A549 (cell line): Measurements from ENCODE around the gene FSTL5. TPM values are rescaled to one million over a fixed set of nuclear protein-coding genes. Genes with fewer than 3 reads are reported as not detected.

Experiments
- ATAC-seq, 2 experiments: fragments of 200-7000 bp in 1 of 2; fragments of >200 bp in 1 of 2; cut with Nextera tagmentation in 1 of 2; cut with Tn5 transposase in 1 of 2; 3 replicates each; pipeline versions ENCODE4 v1.8.0 to v1.9.1; 2018 to 2020; ENCODE audit warnings: mild to moderate bottlenecking in 1 of 2, moderate library complexity in 1 of 2
- CTCF ChIA-PET: fragments of 300-600 bp; sonication (Branson Sonifier 250); formaldehyde crosslinking; extraction: SDS; loops from one replicate; lab custom pipeline; 2021; ENCODE audit warnings: antibody characterized with exemption, inconsistent platforms; lab: Yijun Ruan, JAX
- POLR2A ChIA-PET: fragments of 350-600 bp; formaldehyde crosslinking; extraction: SDS; loops from one replicate; lab custom pipeline; 2021; ENCODE audit warnings: antibody characterized with exemption, inconsistent platforms; lab: Yijun Ruan, JAX
- DNase-seq, 2 experiments: peaks; one replicate each; pipeline versions ENCODE4 v3.0.0 to v3.0.0-alpha.2; 2011 to 2016; ENCODE audit warnings: low read depth in 1 of 2, low spot score in 1 of 2
- FAIRE-seq: peaks from 2 replicates; lab custom pipeline; 2011; peaks lifted over from hg19 to GRCh38; lab: Jason Lieb, UNC
- H3K27ac ChIP-seq, 2 experiments: fragments of >200 bp; sonication (Bioruptor Twin); formaldehyde crosslinking; 3 replicates each; pipeline ENCODE4 v1.5.1; 2016 to 2017
- H3K4me1 ChIP-seq: fragments of >200 bp; sonication (Bioruptor Twin); formaldehyde crosslinking; 3 replicates; pipeline ENCODE4 v1.6.1; 2016
- H3K4me2 ChIP-seq: fragments of >200 bp; sonication (Bioruptor Twin); formaldehyde crosslinking; 3 replicates; pipeline ENCODE4 v1.6.1; 2016
- H3K4me3 ChIP-seq: fragments of >200 bp; sonication (Bioruptor Twin); formaldehyde crosslinking; 3 replicates; pipeline ENCODE4 v1.5.1; 2016
- H3K9me3 ChIP-seq: fragments of >200 bp; sonication (Bioruptor Twin); formaldehyde crosslinking; 3 replicates; pipeline ENCODE4 v1.6.1; 2016
- CBX8 ChIP-seq: fragments of 200-600 bp; sonication (generic); IDR thresholded peaks from 2 replicates; pipeline ENCODE4 v1.6.1; 2016
- CEBPB ChIP-seq, 2 experiments: fragments of >200 bp in 1 of 2; sonication (Bioruptor Twin) in 1 of 2; formaldehyde crosslinking in 1 of 2; IDR thresholded peaks; 2 replicates each; pipeline ENCODE4 v1.6.1; 2012 to 2016
- CHD4 ChIP-seq: fragments of 200-600 bp; sonication (generic); IDR thresholded peaks from 2 replicates; pipeline ENCODE4 v1.6.1; 2016; ENCODE audit warnings: antibody characterized with exemption, mild to moderate bottlenecking, borderline replicate concordance
- EHF ChIP-seq: fragments of 250-450 bp; sonication (Bioruptor Pico); IDR thresholded peaks from 2 replicates; pipeline ENCODE4 v1.5.0; 2020; ENCODE audit warnings: mild to moderate bottlenecking
- EHMT2 ChIP-seq: fragments of 200-600 bp; sonication (generic); IDR thresholded peaks from 2 replicates; pipeline ENCODE4 v1.6.1; 2016; ENCODE audit warnings: antibody characterized with exemption, low read depth, mild to moderate bottlenecking, moderate library complexity
- EP300 ChIP-seq, 2 experiments: fragments of >200 bp; sonication (Bioruptor Twin); formaldehyde crosslinking; IDR thresholded peaks; 2 replicates in 1 of 2; 3 replicates in 1 of 2; pipeline ENCODE4 v1.6.1; 2016 to 2017
- ESRRA ChIP-seq: fragments of 150-350 bp; IDR thresholded peaks from 2 replicates; pipeline ENCODE4 v1.6.1; 2014; ENCODE audit warnings: mild to moderate bottlenecking, low read length, borderline replicate concordance
- FOXS1 ChIP-seq: fragments of 250-450 bp; sonication (Bioruptor Pico); IDR thresholded peaks from 2 replicates; pipeline ENCODE4 v1.5.0; 2020; ENCODE audit warnings: mild to moderate bottlenecking, moderate library complexity
- GATA3 ChIP-seq: IDR thresholded peaks from 2 replicates; pipeline ENCODE4 v1.6.1; 2012; ENCODE audit warnings: borderline replicate concordance
- JUN ChIP-seq, 2 experiments: fragments of >200 bp; sonication (Bioruptor Twin); formaldehyde crosslinking; IDR thresholded peaks; 2 replicates in 1 of 2; 3 replicates in 1 of 2; pipeline ENCODE4 v1.6.1; 2016 to 2017
- JUNB ChIP-seq: fragments of >200 bp; sonication (Bioruptor Twin); formaldehyde crosslinking; IDR thresholded peaks from 2 replicates; pipeline ENCODE4 v1.6.1; 2016
- MAFK ChIP-seq: fragments of 450-650 bp; IDR thresholded peaks from 2 replicates; pipeline ENCODE4 v1.6.1; 2014; ENCODE audit not compliant: partially characterized antibody
- MAZ ChIP-seq: fragments of 150-350 bp; IDR thresholded peaks from 2 replicates; pipeline ENCODE4 v1.6.1; 2014; ENCODE audit warnings: antibody characterized with exemption, low read depth, low read length, borderline replicate concordance
- MYC ChIP-seq: IDR thresholded peaks from 2 replicates; pipeline ENCODE4 v1.6.1; 2012; ENCODE audit warnings: mild to moderate bottlenecking, inconsistent platforms, low read length, improper control_type of control experiment, borderline replicate concordance
- NFE2L2 ChIP-seq: fragments of 150-350 bp; conservative IDR thresholded peaks from 2 replicates; pipeline ENCODE4 v1.6.1; 2014; ENCODE audit warnings: low read length
- NPAS2 ChIP-seq: fragments of 250-450 bp; sonication (Bioruptor Pico); IDR thresholded peaks from 2 replicates; pipeline ENCODE4 v1.8.0; 2022; ENCODE audit warnings: mild to moderate bottlenecking, moderate library complexity, borderline replicate concordance
- NR3C1 ChIP-seq: fragments of >200 bp; sonication (Bioruptor Twin); formaldehyde crosslinking; IDR thresholded peaks from 3 replicates; pipeline ENCODE4 v1.6.1; 2017
- POLR2AphosphoS2 ChIP-seq: conservative IDR thresholded peaks from 2 replicates; pipeline ENCODE4 v1.6.1; 2012; ENCODE audit warnings: low read length, improper control_type of control experiment, inconsistent platforms
- RNF2 ChIP-seq: fragments of 200-600 bp; sonication (generic); IDR thresholded peaks from 2 replicates; pipeline ENCODE4 v1.6.1; 2016; ENCODE audit warnings: low read depth, mild to moderate bottlenecking, antibody characterized with exemption, moderate library complexity, borderline replicate concordance
- SREBF2 ChIP-seq: fragments of 450-650 bp; IDR thresholded peaks from 2 replicates; pipeline ENCODE4 v1.6.1; 2014; ENCODE audit warnings: mild to moderate bottlenecking, moderate library complexity
- TFCP2L1 ChIP-seq: fragments of 250-450 bp; sonication (Bioruptor Pico); IDR thresholded peaks from 2 replicates; pipeline ENCODE4 v1.5.0; 2021; ENCODE audit warnings: mild to moderate bottlenecking
- ZNF302 ChIP-seq: fragments of 250-450 bp; sonication (Bioruptor Pico); IDR thresholded peaks from 2 replicates; pipeline ENCODE4 v1.9.0; 2021; ENCODE audit warnings: inconsistent platforms, mild to moderate bottlenecking, moderate library complexity
- WGBS: methylation state at CpG from one replicate; pipeline ENCODE4 v1.1.6; 2017; ENCODE audit errors: missing lambda C conversion rate; 5-methylcytosine and 5-hydroxymethylcytosine counted together
- polyA plus RNA-seq, 4 experiments: library from polyadenylated mRNA; depleted of rRNA in 3 of 4; stranded (reverse); fragments of >200 nt; fragmentation: RNase III in 1 of 4; extraction: RNeasy Plus Mini Kit Qiagen cat#74134 plus additional on column Dnase treatment in 1 of 4; gene quantifications; 2 replicates in 3 of 4; 3 replicates in 1 of 4; pipeline ENCODE4 v1.2.3, GENCODE V29; 2011 to 2017
- TF ChIP-seq, protein P1 (sequence below): fragments of 150-350 bp; IDR thresholded peaks from 2 replicates; pipeline ENCODE4 v1.6.1; 2014; ENCODE audit warnings: low read depth, mild to moderate bottlenecking, low read length
- TF ChIP-seq, protein P2 (sequence below): fragments of 250-450 bp; sonication (Bioruptor Pico); IDR thresholded peaks from 2 replicates; pipeline ENCODE4 v1.5.0; 2021; ENCODE audit warnings: mild to moderate bottlenecking, moderate library complexity, borderline replicate concordance

FSTL5 gene
- polyA plus RNA-seq, 2 of the 4 experiments (the other 2 are of a cell fraction) = 0.06 to 0.10 TPM

DNA sequence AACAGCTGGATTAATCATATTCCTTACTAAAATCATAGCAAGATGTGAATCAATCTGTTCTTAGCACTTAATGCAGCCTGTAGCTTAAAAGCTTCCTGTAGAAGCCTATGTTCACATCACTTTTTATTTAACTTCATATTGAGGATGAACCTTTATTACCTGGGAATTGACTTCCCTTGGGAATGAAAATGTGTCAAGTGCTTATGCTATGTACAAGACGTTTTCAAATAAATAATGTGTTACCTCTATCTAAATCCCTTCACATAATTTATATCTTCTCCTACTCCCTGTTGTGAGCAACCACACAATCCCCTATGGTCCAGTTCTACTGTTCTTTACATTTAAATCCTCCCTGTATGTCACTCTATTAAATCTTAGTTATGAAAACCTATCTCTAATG is 633.1 kb downstream of the FSTL5 start:
- Histone ChIP-seq H3K27ac (no peak overlapping the region), H3K4me1 (no peaks in the 10 kb centered on the region), H3K9me3 (no peaks in the 10 kb centered on the region), H3K4me3 (no peak overlapping the region), H3K4me2 (no peak overlapping the region)
- ChIA-PET CTCF (no interaction called here), POLR2A (no interaction called here)
- no peak for DNase-seq
- no peak for FAIRE-seq
- no peak for ATAC-seq
- TF ChIP-seq NR3C1 (no peak), MAZ (no peak), NPAS2 (CRISPR knock-in tag) (no peak), ZNF302 (CRISPR knock-in tag) (no peak), JUN (IDR thresholded peaks at IDR 0.05) (no peak), FOXS1 (CRISPR knock-in tag) (no peak), CEBPB (IDR thresholded peaks at IDR 0.05) (no peak)
- WGBS = 0% methylated on average over 1 of the region's 1 CpG

DNA sequence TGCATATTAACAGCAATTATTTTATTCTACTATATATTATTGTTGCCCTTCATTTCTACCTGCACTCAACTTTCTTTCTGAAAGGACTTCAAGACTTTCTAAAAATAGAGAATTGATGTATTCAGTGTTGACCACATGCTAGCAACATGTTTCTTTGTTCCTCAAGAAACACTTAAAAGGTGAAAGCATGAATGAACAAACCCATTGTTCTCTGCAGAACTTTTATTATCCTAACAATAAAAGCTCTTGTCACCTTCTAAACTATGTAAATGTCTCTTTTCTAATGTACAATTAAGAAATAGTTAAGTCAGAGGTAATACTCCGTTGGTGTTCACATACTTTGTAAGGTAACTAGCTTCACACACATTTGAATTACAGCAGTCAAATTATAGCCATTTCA is 638.7 kb downstream of the FSTL5 start:
- Histone ChIP-seq H3K9me3 (no peaks in the 10 kb centered on the region), H3K27ac (no peak overlapping the region), H3K4me1 (no peaks in the 10 kb centered on the region), H3K4me2 (no peak overlapping the region), H3K4me3 (no peak overlapping the region)
- FAIRE-seq = no peak
- POLR2A ChIA-PET = no interaction called here
- CTCF ChIA-PET = interaction anchor here (0.5 kb wide), 1 partner anchor 1513 kb away, joined by 4 read pairs; no protein-coding TSS in a partner anchor
- DNase-seq = no peak
- no peak for ATAC-seq
- 0% methylated on average over 1 of the region's 1 CpG for WGBS
- TF ChIP-seq RNF2 (no peak), EP300 (IDR thresholded peaks at IDR 0.05) (no peak), MYC (no peak), MAFK (no peak)

DNA sequence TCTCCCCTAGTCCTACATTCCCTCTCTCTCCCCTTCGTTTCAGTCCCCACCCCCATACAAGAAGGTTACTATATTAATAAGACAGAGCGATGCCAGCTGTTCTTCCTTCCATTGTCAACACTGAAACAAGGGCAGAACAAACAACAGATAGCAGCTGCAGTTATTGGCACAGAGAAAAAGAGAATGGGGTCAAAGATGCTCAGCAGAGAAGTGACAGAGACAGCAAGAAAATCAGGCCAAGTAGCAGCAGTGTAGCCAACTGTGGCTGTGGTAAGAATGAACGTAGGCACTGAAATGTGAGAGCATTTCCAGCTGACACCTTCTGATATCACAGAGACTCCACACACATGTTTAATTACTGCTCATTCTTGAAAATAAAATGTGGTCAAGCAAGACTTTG is 641.8 kb downstream of the FSTL5 start:
- POLR2A ChIA-PET = no interaction called here
- WGBS = 11% methylated on average over 3 of the region's 3 CpGs
- ATAC-seq = no peak

DNA sequence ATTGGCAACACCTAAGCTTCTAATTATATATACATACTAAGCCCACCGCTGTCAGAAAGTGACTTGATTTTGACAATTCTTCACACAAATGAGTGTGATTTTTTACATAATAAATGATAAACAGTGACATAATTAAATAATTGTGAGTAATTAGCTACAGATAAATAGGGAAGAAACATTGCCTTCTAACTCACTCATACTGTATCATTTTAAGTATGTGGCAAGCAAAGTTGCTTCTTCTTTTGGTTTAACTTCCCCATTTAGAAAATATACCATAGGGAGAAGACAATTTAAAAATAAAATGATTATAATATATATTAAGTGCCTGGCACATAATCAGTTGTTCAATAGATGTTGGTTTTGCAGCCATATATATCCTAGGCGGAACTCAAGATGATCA is 644.2 kb downstream of the FSTL5 start:
- CTCF ChIA-PET = no interaction called here
- H3K27ac ChIP-seq = no peak overlapping the region
- H3K4me1 ChIP-seq = no peaks in the 10 kb centered on the region
- FAIRE-seq = no peak
- TF ChIP-seq POLR2AphosphoS2 (no peak), MAFK (no peak), TFCP2L1 (CRISPR knock-in tag) (no peak), NR3C1 (no peak), EHMT2 (no peak), CHD4 (no peak), GATA3 (no peak), CBX8 (no peak), NFE2L2 (no peak), ESRRA (no peak)
- TF ChIP-seq, protein P1, sequence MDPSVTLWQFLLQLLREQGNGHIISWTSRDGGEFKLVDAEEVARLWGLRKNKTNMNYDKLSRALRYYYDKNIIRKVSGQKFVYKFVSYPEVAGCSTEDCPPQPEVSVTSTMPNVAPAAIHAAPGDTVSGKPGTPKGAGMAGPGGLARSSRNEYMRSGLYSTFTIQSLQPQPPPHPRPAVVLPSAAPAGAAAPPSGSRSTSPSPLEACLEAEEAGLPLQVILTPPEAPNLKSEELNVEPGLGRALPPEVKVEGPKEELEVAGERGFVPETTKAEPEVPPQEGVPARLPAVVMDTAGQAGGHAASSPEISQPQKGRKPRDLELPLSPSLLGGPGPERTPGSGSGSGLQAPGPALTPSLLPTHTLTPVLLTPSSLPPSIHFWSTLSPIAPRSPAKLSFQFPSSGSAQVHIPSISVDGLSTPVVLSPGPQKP = no peak
- POLR2A ChIA-PET = no interaction called here
- H3K4me2 ChIP-seq = no peak overlapping the region
- H3K9me3 ChIP-seq = no peaks in the 10 kb centered on the region
- no peak for DNase-seq
- no peak overlapping the region for H3K4me3 ChIP-seq
- WGBS = 90% methylated on average over 2 of the region's 2 CpGs
- no peak for ATAC-seq

More for the DNA sequence above, 641.8 kb downstream of the FSTL5 start:
- no peak overlapping the region for H3K4me2 ChIP-seq
- no peak overlapping the region for H3K4me3 ChIP-seq
- DNase-seq = no peak
- CTCF ChIA-PET = no interaction called here
- TF ChIP-seq CHD4 (no peak), NFE2L2 (no peak), EHF (CRISPR knock-in tag) (no peak), ESRRA (no peak), SREBF2 (no peak), JUNB (no peak)
- TF ChIP-seq, protein P2, sequence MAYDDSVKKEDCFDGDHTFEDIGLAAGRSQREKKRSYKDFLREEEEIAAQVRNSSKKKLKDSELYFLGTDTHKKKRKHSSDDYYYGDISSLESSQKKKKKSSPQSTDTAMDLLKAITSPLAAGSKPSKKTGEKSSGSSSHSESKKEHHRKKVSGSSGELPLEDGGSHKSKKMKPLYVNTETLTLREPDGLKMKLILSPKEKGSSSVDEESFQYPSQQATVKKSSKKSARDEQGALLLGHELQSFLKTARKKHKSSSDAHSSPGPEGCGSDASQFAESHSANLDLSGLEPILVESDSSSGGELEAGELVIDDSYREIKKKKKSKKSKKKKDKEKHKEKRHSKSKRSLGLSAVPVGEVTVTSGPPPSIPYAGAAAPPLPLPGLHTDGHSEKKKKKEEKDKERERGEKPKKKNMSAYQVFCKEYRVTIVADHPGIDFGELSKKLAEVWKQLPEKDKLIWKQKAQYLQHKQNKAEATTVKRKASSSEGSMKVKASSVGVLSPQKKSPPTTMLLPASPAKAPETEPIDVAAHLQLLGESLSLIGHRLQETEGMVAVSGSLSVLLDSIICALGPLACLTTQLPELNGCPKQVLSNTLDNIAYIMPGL = no peak
- no peaks in the 10 kb centered on the region for H3K4me1 ChIP-seq
- H3K9me3 ChIP-seq = no peaks in the 10 kb centered on the region
- no peak for FAIRE-seq
- no peak overlapping the region for H3K27ac ChIP-seq
